GM12801 (cell line): ENCODE measurements around the gene PXDN.

ENCODE experiments used
- CTCF ChIP-seq: IDR thresholded peaks from one replicate; pipeline ENCODE4 v1.5.1; 2011; ENCODE audit warnings: control low read depth; ENCODE audit not compliant: insufficient read length; ENCODE audit errors: extremely low read depth

The PXDN gene

DNA sequence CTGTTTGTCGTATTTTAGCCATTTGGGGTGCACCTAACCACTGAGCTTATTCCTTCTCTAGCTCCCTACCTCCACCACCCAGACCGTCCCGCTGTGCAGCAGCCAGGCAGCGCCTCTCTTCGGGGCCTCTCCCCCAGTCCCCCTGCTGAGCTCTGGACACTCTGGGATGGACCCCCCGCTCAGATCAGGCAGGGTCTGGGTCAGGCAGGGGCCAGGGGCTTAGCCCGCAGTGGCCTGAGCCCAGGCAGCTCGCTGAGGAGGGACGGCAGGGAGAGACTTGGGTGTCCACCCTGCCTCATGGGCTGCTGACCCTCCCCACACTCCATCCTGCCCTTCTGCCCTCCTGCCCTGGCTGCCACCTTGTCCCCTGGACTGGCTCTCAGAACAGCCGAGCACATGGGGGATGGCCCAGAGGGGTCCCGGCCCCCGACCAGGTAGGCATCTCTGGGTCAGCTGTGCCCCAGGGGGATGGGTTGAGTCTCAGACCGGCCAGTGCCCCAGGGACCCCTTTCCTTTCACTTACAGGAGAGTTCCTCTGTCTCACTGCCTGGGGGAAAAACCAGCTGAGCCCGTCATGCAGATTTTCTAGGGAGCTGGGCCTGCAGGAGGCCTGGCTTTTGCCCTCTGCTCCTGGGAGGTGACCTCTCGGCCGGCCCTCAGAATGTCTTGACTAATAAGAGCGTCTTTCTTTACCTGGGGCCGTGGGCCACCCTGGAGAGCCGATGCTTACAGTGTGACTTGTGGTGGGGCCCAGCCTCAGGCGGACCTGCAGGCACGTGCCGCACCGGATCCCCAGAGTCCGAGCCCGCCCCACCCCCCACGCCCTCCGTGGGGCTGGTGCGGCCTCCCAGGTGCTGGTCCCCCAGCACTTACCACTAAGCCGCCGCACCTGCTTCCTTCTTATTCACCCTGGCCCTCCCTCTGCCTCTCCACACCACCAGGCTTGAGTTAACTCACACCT is 22.8 kb upstream of the PXDN start:
- TF ChIP-seq CTCF: no peak

DNA sequence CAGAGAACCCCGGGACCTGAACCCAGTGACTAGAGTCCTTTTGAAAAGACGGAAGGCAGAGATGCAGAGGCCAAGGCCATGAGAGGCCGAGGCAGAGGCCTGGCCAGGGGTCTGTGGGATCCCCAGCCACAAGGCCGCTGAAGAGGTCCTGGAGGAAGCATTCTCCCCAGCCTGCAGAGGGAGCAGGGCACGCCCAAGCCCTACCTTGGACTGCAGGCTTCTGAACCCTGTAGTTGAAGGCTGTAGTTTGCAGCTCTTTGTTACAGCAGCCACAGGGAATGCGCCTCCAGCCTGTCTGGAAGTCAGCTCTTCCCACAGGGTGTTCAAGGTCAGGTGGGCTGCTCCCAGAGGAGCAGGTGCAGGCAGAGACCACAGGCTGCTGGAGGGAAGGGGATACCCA is 22.1 kb upstream of the PXDN start:
- no peak for TF ChIP-seq CTCF

GRCh38 chr2:1759611-1759930 is 15.3 kb upstream of the PXDN start:
- no peak for TF ChIP-seq CTCF

DNA sequence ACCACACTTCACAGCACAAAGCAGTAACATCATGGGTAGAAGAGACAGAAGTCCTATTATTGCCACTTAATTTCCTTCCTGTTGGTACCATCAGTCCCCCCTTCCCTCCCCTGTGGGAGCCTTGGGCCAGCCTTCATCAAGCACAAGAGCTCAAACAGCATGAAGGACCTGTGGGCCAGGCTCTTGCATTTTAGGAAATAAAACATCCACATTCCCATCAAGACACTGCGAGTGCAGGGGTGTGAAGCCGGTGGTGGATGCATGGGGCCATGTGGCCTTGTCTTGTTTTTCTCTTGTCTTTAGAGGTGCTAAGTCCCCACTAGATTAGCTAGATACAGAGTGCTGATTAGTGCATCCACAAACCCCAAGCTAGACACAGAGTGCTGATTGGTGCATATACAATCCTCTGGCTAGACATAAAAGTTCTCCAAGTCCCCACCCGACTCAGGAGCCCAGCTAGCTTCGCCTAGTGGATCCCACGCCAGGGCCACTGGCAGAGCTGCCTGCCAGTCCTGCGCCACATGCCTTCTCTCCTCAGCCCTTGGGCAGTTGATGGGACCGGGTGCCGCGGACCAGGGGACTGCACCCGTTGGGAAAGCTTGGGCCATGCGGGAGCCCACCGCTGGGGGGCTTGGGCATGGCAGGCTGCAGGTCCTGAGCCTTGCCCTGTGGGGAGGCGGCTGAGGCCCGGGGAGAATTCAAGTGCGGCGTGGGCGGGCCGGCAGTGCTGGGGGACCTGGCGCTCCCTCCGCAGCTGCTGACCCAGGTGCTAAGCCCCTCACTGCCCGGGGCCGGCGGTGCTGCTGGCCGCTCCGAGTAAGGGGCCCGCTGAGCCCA is 14.7 kb upstream of the PXDN start:
- no peak for TF ChIP-seq CTCF

GRCh38 chr2:1758171-1758570 is 13.9 kb upstream of the PXDN start:
- no peak for TF ChIP-seq CTCF

DNA sequence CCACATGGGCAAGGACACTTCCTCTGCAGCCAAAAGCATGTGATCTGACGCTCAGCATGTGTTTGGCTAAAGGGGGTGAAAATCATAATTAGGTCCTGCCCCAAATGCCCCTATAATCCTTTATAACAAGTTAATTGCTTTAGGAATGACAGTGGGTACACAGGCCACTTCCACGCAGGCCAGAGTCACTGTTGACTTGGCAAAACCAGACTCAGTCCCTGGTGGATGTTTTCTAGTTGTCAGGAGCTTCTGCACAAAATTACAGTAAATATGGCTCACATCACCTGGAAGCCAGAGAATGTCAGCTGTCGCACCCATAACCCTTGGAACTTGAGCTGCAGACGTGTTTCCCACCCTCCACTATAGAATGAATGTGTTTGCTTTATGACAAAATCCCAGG is 13.3 kb upstream of the PXDN start:
- TF ChIP-seq CTCF: no peak

- no peak for TF ChIP-seq CTCF
These were observed 12.1 kb upstream of the PXDN start for GRCh38 chr2:1756456-1756855.
